ENCODE results near the gene C2orf92. TPM values are rescaled to one million over a fixed set of nuclear protein-coding genes. Genes with fewer than 3 reads are reported as not detected.

Gene C2orf92
- total and polyA plus RNA-seq, 8 donors, result 7.6 to 30.9 (median 25.5) TPM

- DNase-seq (no peak), ATAC-seq (no peak)
- Histone ChIP-seq H3K36me3 (no peaks in the 10 kb centered on the region), H3K27ac (no peak overlapping the region), H3K4me1 (peaks cover 0 to 4% of the 10 kb centered on the region in 2 donors), H3K9me3 (no peaks in the 10 kb centered on the region), H3K4me3 (no peak overlapping the region), H3K27me3 (peaks cover 0 to 16% of the 10 kb centered on the region in 2 donors)
- TF ChIP-seq CTCF (IDR thresholded peaks at IDR 0.05), result no peak
- intact Hi-C loops (cut with DNase I), result no loop called here
Observed at GRCh38 chr2:97719362-97720155, 50.0 kb downstream of the C2orf92 start.

GRCh38 chr2:97720746-97721145 lies 51.2 kb downstream of the C2orf92 start:
- Histone ChIP-seq H3K27me3 (peaks cover 0 to 23% of the 10 kb centered on the region in 2 donors), H3K4me1 (peaks cover 0 to 4% of the 10 kb centered on the region in 2 donors), H3K9me3 (no peaks in the 10 kb centered on the region), H3K36me3 (no peaks in the 10 kb centered on the region), H3K4me3 (no peak overlapping the region), H3K27ac (no peak overlapping the region)
- ATAC-seq (no peak), DNase-seq (no peak)
- intact Hi-C loops (cut with DNase I), result no loop called here
- no peak for TF ChIP-seq CTCF (IDR thresholded peaks at IDR 0.05)

- intact Hi-C loops (cut with DNase I), result no loop called here
- Histone ChIP-seq H3K27me3 (peaks cover 0 to 23% of the 10 kb centered on the region in 2 donors), H3K9me3 (no peaks in the 10 kb centered on the region), H3K4me1 (peaks cover 0 to 4% of the 10 kb centered on the region in 2 donors), H3K27ac (no peak overlapping the region), H3K4me3 (no peak overlapping the region), H3K36me3 (no peaks in the 10 kb centered on the region)
- ATAC-seq (no peak), DNase-seq (no peak)
- no peak for TF ChIP-seq CTCF (IDR thresholded peaks at IDR 0.05)
Observed at GRCh38 chr2:97722227-97722626, 52.7 kb downstream of the C2orf92 start.

GRCh38 chr2:97723156-97724072 lies 53.9 kb downstream of the C2orf92 start:
- no peaks in the 10 kb centered on the region for H3K36me3 ChIP-seq
- peak in 1 of 4 donors; percentile 73 for DNase-seq
- H3K4me1 ChIP-seq, result peaks cover 0 to 4% of the 10 kb centered on the region in 2 donors
- TF ChIP-seq CTCF (IDR thresholded peaks at IDR 0.05), result no peak
- ATAC-seq, result no peak
- H3K9me3 ChIP-seq, result no peaks in the 10 kb centered on the region
- intact Hi-C loops (cut with DNase I), result no loop called here
- H3K27me3 ChIP-seq, result peaks cover 0 to 23% of the 10 kb centered on the region in 2 donors
- H3K4me3 ChIP-seq, result no peak overlapping the region
- H3K27ac ChIP-seq, result no peak overlapping the region

GRCh38 chr2:97724073-97724410 lies 54.5 kb downstream of the C2orf92 start:
- Histone ChIP-seq H3K9me3 (no peaks in the 10 kb centered on the region), H3K27ac (no peak overlapping the region), H3K4me3 (no peak overlapping the region), H3K27me3 (peaks cover 0 to 23% of the 10 kb centered on the region in 2 donors), H3K36me3 (no peaks in the 10 kb centered on the region), H3K4me1 (no peaks in the 10 kb centered on the region)
- DNase-seq (no peak), ATAC-seq (no peak)
- TF ChIP-seq CTCF (IDR thresholded peaks at IDR 0.05), result no peak
- intact Hi-C loops (cut with DNase I), result no loop called here
